IMR-90 (cell line): ENCODE measurements around the gene C12orf75. TPM values are rescaled to one million over a fixed set of nuclear protein-coding genes. Genes with fewer than 3 reads are reported as not detected.
A peak's percentile ranks its signal among the peaks of the same experiment; 100 is the strongest.

Experiments used
- ATAC-seq: fragments of 200-7000 bp; cut with Tn5 transposase; 2 replicates; pipeline ENCODE4 v1.9.1; 2020; ENCODE audit warnings: low read depth, mild to moderate bottlenecking, moderate library complexity
- BruUV-seq: library from RNA; stranded (reverse); fragments of 400-500 nt; replicated peaks from 2 replicates; lab custom pipeline; 2021; lab: Mats Ljungman, UMichigan
- CTCF ChIA-PET: fragments of 300-600 bp; formaldehyde crosslinking; extraction: SDS; loops from one replicate; lab custom pipeline; 2021; ENCODE audit warnings: antibody characterized with exemption; lab: Yijun Ruan, JAX
- POLR2A ChIA-PET: fragments of 300-600 bp; sonication (Branson Sonifier 250); formaldehyde crosslinking; loops from one replicate; lab custom pipeline; 2022; ENCODE audit warnings: antibody characterized with exemption; ENCODE audit not compliant: unreplicated experiment; lab: Charles Lee
- DNase-seq: peaks from one replicate; pipeline ENCODE4 v3.0.0; 2013
- H2AFZ ChIP-seq: replicated peaks from 2 replicates; pipeline ENCODE3; 2013; ENCODE audit warnings: low read length, mild to moderate bottlenecking; ENCODE audit not compliant: poor library complexity
- H2AK5ac ChIP-seq: 2 replicates; pipeline ENCODE4 v1.6.1; 2013; ENCODE audit warnings: low read depth, low read length, inconsistent platforms
- H2AK9ac ChIP-seq: replicated peaks from 2 replicates; pipeline ENCODE3; 2013; ENCODE audit warnings: mild to moderate bottlenecking, low read depth, low read length, moderate library complexity; ENCODE audit not compliant: poor library complexity
- H2BK120ac ChIP-seq: 2 replicates; pipeline ENCODE4 v1.6.1; 2013; ENCODE audit warnings: low read depth, low read length, inconsistent platforms
- H2BK15ac ChIP-seq: 3 replicates; pipeline ENCODE4 v1.6.1; 2013; ENCODE audit warnings: low read depth, low read length, inconsistent platforms
- H2BK20ac ChIP-seq: 2 replicates; pipeline ENCODE4 v1.6.1; 2013; ENCODE audit warnings: low read depth, mild to moderate bottlenecking, inconsistent platforms, low read length, moderate library complexity
- H2BK5ac ChIP-seq: 2 replicates; pipeline ENCODE4 v1.6.1; 2013; ENCODE audit warnings: mild to moderate bottlenecking, low read depth, low read length, inconsistent platforms; ENCODE audit not compliant: poor library complexity, severe bottlenecking
- H3K14ac ChIP-seq: replicated peaks from 2 replicates; pipeline ENCODE4 v1.6.1; 2013; ENCODE audit warnings: low read depth, low read length, inconsistent platforms
- H3K18ac ChIP-seq: 2 replicates; pipeline ENCODE4 v1.6.1; 2013; ENCODE audit warnings: low read depth, low read length, control low read depth
- H3K23ac ChIP-seq: 2 replicates; pipeline ENCODE4 v1.6.1; 2013; ENCODE audit warnings: low read depth, low read length, inconsistent platforms
- H3K27ac ChIP-seq: 2 replicates; pipeline ENCODE4 v1.5.1; 2013; ENCODE audit warnings: mild to moderate bottlenecking, control low read depth, low read length; ENCODE audit not compliant: insufficient read depth
- H3K27me3 ChIP-seq: 2 replicates; pipeline ENCODE4 v1.6.1; 2013; ENCODE audit warnings: low read length; ENCODE audit not compliant: control insufficient read depth, insufficient read depth
- H3K36me3 ChIP-seq: 2 replicates; pipeline ENCODE4 v1.6.1; 2013; ENCODE audit warnings: low read length, mixed read lengths; ENCODE audit not compliant: control insufficient read depth, insufficient read depth
- H3K4ac ChIP-seq: 2 replicates; pipeline ENCODE4 v1.6.1; 2013; ENCODE audit warnings: low read depth, low read length, inconsistent platforms
- H3K4me1 ChIP-seq: 2 replicates; pipeline ENCODE4 v1.6.1; 2013; ENCODE audit warnings: low read length, mixed read lengths; ENCODE audit not compliant: control insufficient read depth, insufficient read depth
- H3K4me2 ChIP-seq: 2 replicates; pipeline ENCODE4 v1.6.1; 2013; ENCODE audit warnings: low read depth, mild to moderate bottlenecking, control low read depth, low read length, moderate library complexity
- H3K4me3 ChIP-seq: 2 replicates; pipeline ENCODE4 v1.5.1; 2013; ENCODE audit warnings: low read depth, mild to moderate bottlenecking, control low read depth, low read length, moderate library complexity; ENCODE audit not compliant: insufficient read depth
- H3K56ac ChIP-seq: 2 replicates; pipeline ENCODE4 v1.6.1; 2013; ENCODE audit warnings: low read length, inconsistent platforms; ENCODE audit not compliant: insufficient read depth; ENCODE audit errors: extremely low read depth
- H3K79me1 ChIP-seq, 2 experiments: 2 replicates each; pipeline ENCODE4 v1.6.1; 2013; ENCODE audit warnings: low read length in 2 of 2, inconsistent platforms in 1 of 2, low read depth in 1 of 2
- H3K9ac ChIP-seq: 2 replicates; pipeline ENCODE4 v1.6.1; 2013; ENCODE audit warnings: low read depth, low read length, control low read depth
- H3K9me1 ChIP-seq: 2 replicates; pipeline ENCODE4 v1.6.1; 2013; ENCODE audit warnings: low read length, inconsistent platforms; ENCODE audit not compliant: insufficient read depth
- H3K9me3 ChIP-seq: 2 replicates; pipeline ENCODE4 v1.6.1; 2013; ENCODE audit warnings: low read length; ENCODE audit not compliant: control insufficient read depth, insufficient read depth
- H4K20me1 ChIP-seq: 2 replicates; pipeline ENCODE4 v1.6.1; 2013; ENCODE audit warnings: low read length, inconsistent platforms; ENCODE audit not compliant: insufficient read depth
- H4K5ac ChIP-seq: 2 replicates; pipeline ENCODE4 v1.6.1; 2013; ENCODE audit warnings: mild to moderate bottlenecking, low read depth, low read length, control low read depth
- H4K8ac ChIP-seq, 2 experiments: 2 replicates each; pipeline ENCODE4 v1.6.1; 2013; ENCODE audit warnings: low read depth in 2 of 2, low read length in 2 of 2, control low read depth in 1 of 2, inconsistent platforms in 1 of 2
- H4K91ac ChIP-seq: 2 replicates; pipeline ENCODE4 v1.6.1; 2013; ENCODE audit warnings: low read depth, low read length, inconsistent platforms; ENCODE audit not compliant: insufficient read depth
- CEBPB ChIP-seq: IDR thresholded peaks from 2 replicates; pipeline ENCODE4 v1.6.1; 2012; ENCODE audit warnings: low read depth, low read length, improper control_type of control experiment
- MXI1 ChIP-seq: IDR thresholded peaks from 2 replicates; pipeline ENCODE4 v1.6.1; 2012; ENCODE audit warnings: low read depth, mild to moderate bottlenecking, low read length, moderate library complexity, borderline replicate concordance
- NFE2L2 ChIP-seq: fragments of 150-350 bp; IDR thresholded peaks from 2 replicates; pipeline ENCODE4 v1.6.1; 2016; ENCODE audit warnings: low read depth, mild to moderate bottlenecking, low read length
- RAD21 ChIP-seq: IDR thresholded peaks from 2 replicates; pipeline ENCODE4 v1.6.1; 2012; ENCODE audit warnings: low read length, improper control_type of control experiment
- WGBS, 2 experiments: methylation state at CpG; one replicate each; pipeline versions ENCODE4 v1.1.5 to v1.1.7; 2013; ENCODE audit warnings: missing lambda C conversion rate in 2 of 2; ENCODE audit not compliant: insufficient read length in 1 of 2; ENCODE audit errors: extremely low coverage in 2 of 2; 5-methylcytosine and 5-hydroxymethylcytosine counted together
- dilution Hi-C: fragments of 300-500 bp; cut with HindIII; formaldehyde crosslinking; loops from one replicate; pipeline ENCODE4 v1.14.3; 2018; ENCODE audit warnings: low sequenced_read_pairs; ENCODE audit not compliant: unreplicated experiment
- in situ Hi-C: fragments of 300-500 bp; cut with MboI; formaldehyde crosslinking; loops from 3 replicates; pipeline ENCODE4 v1.14.3; 2019; ENCODE audit warnings: low sequenced_read_pairs, inconsistent platforms, mixed read lengths
- intact Hi-C: fragments of 100-400 bp; cut with micrococcal nuclease; formaldehyde crosslinking; loops from 2 replicates; pipeline ENCODE4 v1.10.0; 2022
- polyA plus RNA-seq, 3 experiments: library from polyadenylated mRNA; depleted of rRNA; stranded (reverse); fragments of >200 nt; gene quantifications; 2 replicates each; pipeline ENCODE4 v1.2.3, GENCODE V29; 2012; ENCODE audit warnings: low replicate concordance in 1 of 3
- total RNA-seq: library from RNA; depleted of rRNA; stranded (reverse); fragments of >200 nt; gene quantifications from 2 replicates; pipeline ENCODE4 v1.2.3, GENCODE V29; 2012
- TF ChIP-seq, protein P1 (sequence below): fragments of 150-350 bp; IDR thresholded peaks from 2 replicates; pipeline ENCODE4 v1.6.1; 2017; ENCODE audit warnings: mild to moderate bottlenecking, antibody characterized with exemption, low read length, low read depth

The C12orf75 gene
- total and polyA plus RNA-seq, 2 of the 4 experiments (the other 2 are of a cell fraction) = 145 to 278 TPM

DNA sequence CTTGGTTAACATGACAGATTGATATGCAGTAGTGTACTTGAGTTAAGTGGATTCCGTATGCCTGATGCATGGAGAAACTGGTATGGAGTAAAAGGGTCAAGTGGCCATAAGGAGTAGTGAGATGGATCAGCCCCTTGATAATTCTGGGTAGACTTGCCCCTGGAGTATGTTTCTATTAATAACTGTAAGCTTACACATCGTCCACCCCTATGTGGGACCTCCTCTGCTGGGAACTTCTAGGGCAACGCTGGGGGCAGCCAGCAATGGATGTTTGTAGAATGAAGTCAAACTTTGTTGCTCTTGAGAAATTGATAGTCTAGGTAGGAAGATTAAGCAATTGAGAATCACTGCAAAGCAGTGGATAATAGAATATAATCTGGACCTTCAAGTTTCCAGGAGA, 3.5 kb downstream of the C12orf75 start:
- Histone ChIP-seq H2BK120ac (peak overlapping the region; percentile 44), H4K91ac (peak overlapping the region; percentile 80), H3K27me3 (no peaks in the 10 kb centered on the region), H3K4me1 (peaks cover 28% of the 10 kb centered on the region), H3K9ac (no peak overlapping the region), H2AK9ac (no peak overlapping the region), H2BK5ac (peak overlapping the region; percentile 83), H3K27ac (peak overlapping the region; percentile 6), H3K18ac (peak overlapping the region; percentile 18; the same call in 1 of the 2 replicates), H2BK15ac (peak overlapping the region; percentile 18; the same call in 1 of the 3 replicates), H3K14ac (peak overlapping the region; percentile 85), H4K5ac (no peak overlapping the region; the same call in 1 of the 2 replicates), H3K56ac (peak overlapping the region; percentile 70), H2AK5ac (peak overlapping the region; percentile 72; the same call in 1 of the 2 replicates), H3K36me3 (peaks cover 3% of the 10 kb centered on the region; the same call in 1 of the 2 replicates), H4K8ac (peak overlapping the region in 1 of 2 experiments; percentile 57; a peak in 1 of 4 replicates), H3K23ac (peak overlapping the region; percentile 77), H3K9me1 (peaks cover 16% of the 10 kb centered on the region), H3K79me1 (peaks cover 9 to 22% of the 10 kb centered on the region in 2 experiments; a peak in 2 of 4 replicates), H2AFZ (no peak overlapping the region), H3K9me3 (no peaks in the 10 kb centered on the region), H3K4me3 (no peak overlapping the region), H3K4me2 (peak overlapping the region; percentile 80), H4K20me1 (peaks cover 36% of the 10 kb centered on the region; the same call in 1 of the 2 replicates), H2BK20ac (peak overlapping the region; percentile 87), H3K4ac (peak overlapping the region; percentile 67; the same call in 1 of the 2 replicates)
- ATAC-seq (peak; percentile 12), DNase-seq (peak; percentile 88)
- intact Hi-C loops = loop anchor here (5.0 kb wide), 1 partner anchor 33 kb away; no protein-coding TSS in a partner anchor
- no CpG with 5 or more reads among the region's 3 CpGs for WGBS, 2 experiments
- no TSS peak for BruUV-seq
- dilution Hi-C loops = no loop called here
- CTCF ChIA-PET = no interaction called here
- no peak for TF ChIP-seq MXI1
- TF ChIP-seq, protein P1, sequence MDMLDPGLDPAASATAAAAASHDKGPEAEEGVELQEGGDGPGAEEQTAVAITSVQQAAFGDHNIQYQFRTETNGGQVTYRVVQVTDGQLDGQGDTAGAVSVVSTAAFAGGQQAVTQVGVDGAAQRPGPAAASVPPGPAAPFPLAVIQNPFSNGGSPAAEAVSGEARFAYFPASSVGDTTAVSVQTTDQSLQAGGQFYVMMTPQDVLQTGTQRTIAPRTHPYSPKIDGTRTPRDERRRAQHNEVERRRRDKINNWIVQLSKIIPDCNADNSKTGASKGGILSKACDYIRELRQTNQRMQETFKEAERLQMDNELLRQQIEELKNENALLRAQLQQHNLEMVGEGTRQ = no peak
- TF ChIP-seq NFE2L2 = no peak
- TF ChIP-seq CEBPB = peak; percentile 91
- TF ChIP-seq RAD21 = no peak
- POLR2A ChIA-PET = no interaction called here
- in situ Hi-C loops = no loop called here
